K562 (cell line): ENCODE data around the gene C2CD2. TPM values are rescaled to one million over a fixed set of nuclear protein-coding genes. Genes with fewer than 3 reads are reported as not detected.

Experiments
- ATAC-seq: fragments of 200-7000 bp; cut with Tn5 transposase; 3 replicates; pipeline ENCODE4 v1.9.1; 2020; ENCODE audit warnings: moderate library complexity
- BruUV-seq: library from RNA; stranded (reverse); fragments of 400-500 nt; replicated peaks from 2 replicates; lab custom pipeline; 2021; lab: Mats Ljungman, UMichigan
- CTCF ChIA-PET: fragments of 300-600 bp; formaldehyde crosslinking; extraction: SDS; loops from one replicate; lab custom pipeline; 2021; ENCODE audit warnings: low intra/inter-chr PET ratio; lab: Yijun Ruan, JAX
- POLR2A ChIA-PET: fragments of 300-600, 350-650 bp; sonication (Branson Sonifier 250); formaldehyde crosslinking; extraction: SDS; loops from one replicate; lab custom pipeline; 2021; ENCODE audit warnings: antibody characterized with exemption, inconsistent platforms; lab: Yijun Ruan, JAX
- DNase-seq, 4 experiments: peaks; one replicate each; pipeline versions ENCODE4 v3.0.0 to v3.0.0-alpha.2; 2011 to 2018; ENCODE audit warnings: low spot score in 3 of 4, mixed read lengths in 3 of 4; ENCODE audit errors: extremely low read depth in 1 of 4
- FAIRE-seq: peaks from 2 replicates; lab custom pipeline; 2011; peaks lifted over from hg19 to GRCh38; lab: Jason Lieb, UNC
- H2AFZ ChIP-seq: 2 replicates; pipeline ENCODE4 v1.6.0; 2011; ENCODE audit warnings: low read depth, low read length, control low read depth, inconsistent platforms
- H3K27ac ChIP-seq: fragments of 200-600 bp; 3 replicates; pipeline ENCODE4 v1.8.0; 2011; ENCODE audit warnings: low read depth, mild to moderate bottlenecking, control low read depth, inconsistent platforms, low read length, moderate library complexity, mixed read lengths; ENCODE audit errors: extremely low read depth
- H3K27me3 ChIP-seq, 2 experiments: fragments of 300-600 bp in 1 of 2; 2 replicates in 1 of 2; 3 replicates in 1 of 2; pipeline versions ENCODE4 v1.6.0 to v1.8.0; 2011; ENCODE audit warnings: inconsistent platforms in 2 of 2, low read length in 2 of 2, mild to moderate bottlenecking in 1 of 2, mixed read lengths in 1 of 2, moderate library complexity in 1 of 2; ENCODE audit not compliant: control insufficient read depth in 2 of 2, insufficient read depth in 2 of 2
- H3K36me3 ChIP-seq: fragments of 300-600 bp; 3 replicates; pipeline ENCODE4 v1.8.0; 2011; ENCODE audit warnings: mild to moderate bottlenecking, low read length, inconsistent platforms; ENCODE audit not compliant: control insufficient read depth, insufficient read depth
- H3K4me1 ChIP-seq, 2 experiments: fragments of 200-600 bp in 1 of 2; replicated peaks in 1 of 2; 2 replicates in 1 of 2; 3 replicates in 1 of 2; pipeline versions ENCODE4 v1.5.1 to v1.8.0; 2011; ENCODE audit warnings: inconsistent platforms in 2 of 2, low read length in 2 of 2, mild to moderate bottlenecking in 1 of 2, mixed read lengths in 1 of 2, moderate library complexity in 1 of 2; ENCODE audit not compliant: control insufficient read depth in 2 of 2, insufficient read depth in 2 of 2
- H3K4me2 ChIP-seq: 2 replicates; pipeline ENCODE4 v1.6.1; 2011; ENCODE audit warnings: low read length, control low read depth, inconsistent platforms, mixed read lengths; ENCODE audit not compliant: insufficient read depth
- H3K4me3 ChIP-seq: fragments of 200-600 bp; sonication (generic), shearing (Covaris generic); 2 replicates; pipeline ENCODE4 v1.5.1; 2016; ENCODE audit warnings: control low read depth, inconsistent platforms
- H3K79me2 ChIP-seq: fragments of 200-600 bp; 3 replicates; pipeline ENCODE4 v1.8.0; 2011; ENCODE audit warnings: low read length, inconsistent platforms; ENCODE audit not compliant: control insufficient read depth, insufficient read depth
- H3K9ac ChIP-seq, 2 experiments: 2 replicates each; pipeline versions ENCODE4 v1.6.0 to v1.6.1; 2011; ENCODE audit warnings: low read depth in 2 of 2, low read length in 2 of 2, control low read depth in 1 of 2, inconsistent platforms in 1 of 2, mild to moderate bottlenecking in 1 of 2, mixed read lengths in 1 of 2; ENCODE audit not compliant: insufficient read depth in 1 of 2
- H3K9me1 ChIP-seq: one replicate; pipeline ENCODE4 v1.6.0; 2011; ENCODE audit warnings: inconsistent platforms, mild to moderate bottlenecking, low read length, moderate library complexity; ENCODE audit not compliant: control insufficient read depth, insufficient read depth
- H3K9me3 ChIP-seq: replicated peaks from 2 replicates; pipeline ENCODE4 v1.5.1; 2011; ENCODE audit warnings: low read depth, low read length, inconsistent platforms; ENCODE audit not compliant: control insufficient read depth, insufficient read depth
- H4K20me1 ChIP-seq: replicated peaks from 2 replicates; pipeline ENCODE4 v1.6.1; 2011; ENCODE audit warnings: low read length, inconsistent platforms, mixed read lengths; ENCODE audit not compliant: control insufficient read depth, insufficient read depth
- ARID3A ChIP-seq: IDR thresholded peaks from 2 replicates; pipeline ENCODE4 v1.6.1; 2012; ENCODE audit warnings: low read depth, low read length, improper control_type of control experiment, borderline replicate concordance
- BCLAF1 ChIP-seq, 2 experiments: fragments of 450-650 bp in 1 of 2; IDR thresholded peaks; 2 replicates each; pipeline ENCODE4 v1.6.1; 2011 to 2017; ENCODE audit warnings: low read depth in 2 of 2, antibody characterized with exemption in 1 of 2, borderline replicate concordance in 1 of 2, low read length in 1 of 2, mild to moderate bottlenecking in 1 of 2, mixed read lengths in 1 of 2; ENCODE audit not compliant: control insufficient read depth in 1 of 2
- BDP1 ChIP-seq: IDR thresholded peaks from 3 replicates; pipeline ENCODE4 v1.6.1; 2011; ENCODE audit not compliant: insufficient read length, insufficient read depth
- E2F5 ChIP-seq: sonication (generic); formaldehyde crosslinking; IDR thresholded peaks from 2 replicates; pipeline ENCODE4 v1.8.0; 2022; ENCODE audit warnings: mild to moderate bottlenecking, missing genetic modification reagents
- FUS ChIP-seq: fragments of 200-400 bp; formaldehyde crosslinking; optimal IDR thresholded peaks from 2 replicates; pipeline ENCODE3; 2017; ENCODE audit warnings: low read depth, low read length
- HDAC1 ChIP-seq, 2 experiments: fragments of 450-650 bp; IDR thresholded peaks; 2 replicates each; pipeline ENCODE4 v1.6.1; 2016 to 2017; ENCODE audit warnings: inconsistent platforms in 1 of 2, mild to moderate bottlenecking in 1 of 2, moderate library complexity in 1 of 2
- HINFP ChIP-seq: fragments of 450-650 bp; conservative IDR thresholded peaks from 2 replicates; pipeline ENCODE4 v1.6.1; 2016; ENCODE audit warnings: missing genetic modification characterization, low read depth, mild to moderate bottlenecking, control low read depth, missing compliant biosample characterization
- NFIC ChIP-seq: fragments of 450-650 bp; IDR thresholded peaks from 2 replicates; pipeline ENCODE4 v1.6.1; 2017; ENCODE audit warnings: mild to moderate bottlenecking, inconsistent platforms
- POLR2AphosphoS2 ChIP-seq: IDR thresholded peaks from 2 replicates; pipeline ENCODE4 v1.6.1; 2012; ENCODE audit warnings: low read length, improper control_type of control experiment
- SETDB1 ChIP-seq: IDR thresholded peaks from one replicate; pipeline ENCODE4 v1.6.1; 2012; ENCODE audit warnings: low read length, control low read depth, inconsistent platforms
- STAT5A ChIP-seq: IDR thresholded peaks from 2 replicates; pipeline ENCODE4 v1.6.1; 2012; ENCODE audit warnings: low read length, inconsistent platforms, borderline replicate concordance
- TOE1 ChIP-seq, 2 experiments: fragments of 450-650 bp in 1 of 2; sonication (generic) in 1 of 2; formaldehyde crosslinking in 1 of 2; IDR thresholded peaks; 2 replicates each; pipeline versions ENCODE4 v1.7.1 to v1.8.0; 2016 to 2022; ENCODE audit warnings: borderline replicate concordance in 2 of 2, mild to moderate bottlenecking in 2 of 2, antibody characterized with exemption in 1 of 2, inconsistent platforms in 1 of 2, low read depth in 1 of 2, missing genetic modification reagents in 1 of 2, moderate library complexity in 1 of 2
- WGBS: fragments of 100-300 bp; shearing (Covaris generic); methylation state at CpG from one replicate; pipeline ENCODE4 v1.1.6; 2016; ENCODE audit warnings: low coverage, mixed read lengths; ENCODE audit not compliant: insufficient coverage; ENCODE audit errors: missing lambda C conversion rate; 5-methylcytosine and 5-hydroxymethylcytosine counted together
- in situ Hi-C: fragments of 300-500 bp; cut with MboI; formaldehyde crosslinking; loops from 4 replicates; pipeline ENCODE4 v1.15.0; 2018; ENCODE audit warnings: inconsistent platforms, mixed read lengths
- intact Hi-C: fragments of 100-400 bp; cut with micrococcal nuclease; formaldehyde crosslinking; loops from 2 replicates; pipeline ENCODE4 v1.14.2; 2022
- polyA plus RNA-seq, 8 experiments: library from polyadenylated mRNA; depleted of rRNA in 4 of 8; stranded (reverse) in 5 of 8; unstranded in 3 of 8; fragments of >200 nt; fragmentation: Nextera tagmentation in 2 of 8; fragmentation: Illumina TruSeq in 1 of 8; extraction: Ambion mirVana in 2 of 8; extraction: Trizol in 1 of 8; gene quantifications; 2 replicates each; pipeline versions ENCODE4 v1.2.1 to v1.2.3, GENCODE V29; 2011 to 2014; ENCODE audit warnings: inconsistent platforms in 1 of 8, missing spikeins in 1 of 8
- total RNA-seq, 7 experiments: library from RNA; depleted of rRNA in 6 of 7; stranded (reverse); fragments of >200 nt in 6 of 7; fragmentation: Illumina TruSeq in 2 of 7; extraction: Trizol in 2 of 7; gene quantifications; 2 replicates each; pipeline versions ENCODE4 v1.2.1 to v1.2.3, GENCODE V29; 2011 to 2021; ENCODE audit warnings: low replicate concordance in 1 of 7

C2CD2 gene
- total and polyA plus RNA-seq, 9 of the 15 experiments (the other 6 are each of a cell fraction or from before 2014, with no cell fraction given), result 1.3 to 21.6 (median 12.1) TPM

- BruUV-seq, result no TSS peak
- no peaks in the 10 kb centered on the region for H3K27me3 ChIP-seq
- no peak overlapping the region for H2AFZ ChIP-seq
- H3K27ac ChIP-seq, result no peak overlapping the region
- H3K4me3 ChIP-seq, result no peak overlapping the region
- H4K20me1 ChIP-seq, result peaks cover 2% of the 10 kb centered on the region; the same call in 1 of the 2 replicates
- no peak overlapping the region for H3K4me2 ChIP-seq
- H3K4me1 ChIP-seq, result peaks cover 24% of the 10 kb centered on the region in 2 experiments
- no peak for DNase-seq
- no peak for FAIRE-seq
- ChIA-PET CTCF (no interaction called here), POLR2A (no interaction called here)
- H3K9ac ChIP-seq, result no peak overlapping the region; a peak in 1 of 4 replicates
- H3K36me3 ChIP-seq, result peaks cover 35% of the 10 kb centered on the region
- ATAC-seq, result no peak
- H3K79me2 ChIP-seq, result no peaks in the 10 kb centered on the region
- H3K9me1 ChIP-seq, result no peaks in the 10 kb centered on the region
- no peak for TF ChIP-seq BDP1
- no peak for TF ChIP-seq STAT5A
- TF ChIP-seq HINFP (tag), result no peak
- no peak for TF ChIP-seq POLR2AphosphoS2
- no peak for TF ChIP-seq FUS
- TF ChIP-seq HDAC1 (IDR thresholded peaks at IDR 0.05), result no peak
- no peak for TF ChIP-seq ARID3A
- TF ChIP-seq SETDB1, result no peak
- no peak for TF ChIP-seq E2F5 (CRISPR knock-in tag)
- TF ChIP-seq NFIC, result no peak
- no peak for TF ChIP-seq BCLAF1 (IDR thresholded peaks at IDR 0.05; ENCODE audit: borderline replicate concordance in 1 of 2, control insufficient read depth in 1 of 2, low read depth in 2 of 2, low read length in 1 of 2)
- TF ChIP-seq TOE1 (IDR thresholded peaks at IDR 0.05; ENCODE audit: borderline replicate concordance), result no peak
- no peak for TF ChIP-seq TOE1 (CRISPR knock-in tag; IDR thresholded peaks at IDR 0.05; ENCODE audit: borderline replicate concordance, low read depth)
- intact Hi-C loops, result no loop called here
- in situ Hi-C loops, result no loop called here
- H3K9me3 ChIP-seq, result no peaks in the 10 kb centered on the region
- 85% methylated on average over 10 of the region's 11 CpGs for WGBS
Observed at GRCh38 chr21:41897047-41897669, 56.7 kb downstream of the C2CD2 start.
